ENCODE data around the gene METTL15. TPM values are rescaled to one million over a fixed set of nuclear protein-coding genes. Genes with fewer than 3 reads are reported as not detected.

Gene METTL15
- total RNA-seq, 1 experiment from 2014 or later, result 15.2 TPM

Other genes starting within 250 kb of the METTL15 start
- gene KIF18A, start 232 bp upstream of the METTL15 start, total RNA-seq (2014; rRNA removed), result 32.3 and 38.1 TPM in 2 replicates

Measured in LHCN-M2 (cell line).